ENCODE measurements around the gene MAN2A1.

The MAN2A1 gene

DNA sequence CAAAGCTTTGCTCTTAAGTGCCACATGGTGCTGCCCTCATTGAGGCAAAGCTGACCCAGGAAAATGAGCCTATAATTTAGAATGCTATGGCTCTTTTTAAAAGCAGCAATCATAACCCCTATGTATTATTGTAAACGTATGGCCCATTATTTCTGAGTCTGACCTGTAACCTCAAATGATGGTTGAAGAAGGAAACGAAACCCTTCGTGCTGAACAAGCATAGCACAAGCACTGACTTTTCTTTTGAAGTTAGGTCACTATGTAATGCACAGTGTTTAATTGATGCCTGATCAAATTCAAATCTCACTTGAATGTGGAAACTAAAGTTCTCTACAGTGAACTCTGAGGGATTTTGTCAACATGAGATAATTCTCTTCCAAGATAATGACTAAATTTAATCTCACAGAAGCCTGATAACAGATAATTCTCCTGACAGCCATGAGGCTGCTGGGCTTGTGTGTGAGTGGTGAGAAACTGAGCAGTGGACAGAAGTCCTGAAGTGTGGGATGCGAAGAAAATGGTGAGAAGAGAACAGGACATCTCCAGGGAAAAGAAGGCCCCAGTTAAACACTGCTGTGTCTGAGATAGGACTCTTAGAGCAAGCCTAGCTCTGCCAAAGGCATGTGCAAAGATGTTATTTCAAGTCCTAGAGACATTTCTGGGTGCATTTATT is 226.9 kb downstream of the MAN2A1 start:
- DNase-seq: no peak
